HG03095 (cell line): ENCODE measurements around the gene COL10A1.

Experiments
- ATAC-seq: cut with Tn5 transposase; IDR thresholded peaks from one replicate; pipeline ENCODE4 v1.9.1; 2021; ENCODE audit warnings: moderate library complexity; ENCODE audit not compliant: unreplicated experiment

COL10A1 gene

GRCh38 chr6:116126032-116126431 is at the start of gene COL10A1:
Gene COL10A1 (minus strand): TSS chr6:116126132. CDS start chr6:116125492, 640 bp downstream.
- ATAC-seq: no peak

GRCh38 chr6:116175344-116175743 is 49.4 kb upstream of the COL10A1 start:
- no peak for ATAC-seq

GRCh38 chr6:116173928-116174327 is 48.0 kb upstream of the COL10A1 start:
- no peak for ATAC-seq

GRCh38 chr6:116170358-116171057 is 44.6 kb upstream of the COL10A1 start:
- ATAC-seq: no peak

- ATAC-seq: no peak
Measured at GRCh38 chr6:116169880-116170279, 43.9 kb upstream of the COL10A1 start.

- ATAC-seq: no peak
Measured at GRCh38 chr6:116168148-116168547, 42.2 kb upstream of the COL10A1 start.

GRCh38 chr6:116166369-116166768 is 40.4 kb upstream of the COL10A1 start:
- ATAC-seq: no peak

- no peak for ATAC-seq
Measured at GRCh38 chr6:116165596-116165995, 39.7 kb upstream of the COL10A1 start.

GRCh38 chr6:116159782-116160524 is 34.0 kb upstream of the COL10A1 start:
- ATAC-seq: no peak

- ATAC-seq: no peak
Measured at GRCh38 chr6:116158641-116159040, 32.7 kb upstream of the COL10A1 start.

- ATAC-seq: no peak
Measured at GRCh38 chr6:116157391-116157790, 31.5 kb upstream of the COL10A1 start.

- no peak for ATAC-seq
Measured at GRCh38 chr6:116156405-116157326, 30.7 kb upstream of the COL10A1 start.

GRCh38 chr6:116154887-116155286 is 29.0 kb upstream of the COL10A1 start:
- ATAC-seq: no peak

- no peak for ATAC-seq
Measured at GRCh38 chr6:116152620-116153019, 26.7 kb upstream of the COL10A1 start.

GRCh38 chr6:116145803-116146675 is 20.1 kb upstream of the COL10A1 start:
- no peak for ATAC-seq

GRCh38 chr6:116144605-116145004 is 18.7 kb upstream of the COL10A1 start:
- no peak for ATAC-seq

GRCh38 chr6:116139917-116140316 is 14.0 kb upstream of the COL10A1 start:
- ATAC-seq: no peak

- no peak for ATAC-seq
Measured at GRCh38 chr6:116136933-116137340, 11.0 kb upstream of the COL10A1 start.

- no peak for ATAC-seq
Measured at GRCh38 chr6:116136373-116136772, 10.4 kb upstream of the COL10A1 start.

- no peak for ATAC-seq
Measured at GRCh38 chr6:116133453-116133852, 7.5 kb upstream of the COL10A1 start.
